T-helper 2 cell treated with Interferon-gamma antibody and Interleukin-4, amounts not matched to agents 100 ng/mL and 5 ng/mL, for 36 hours (primary cell): Measurements from ENCODE around the gene EARS2. TPM values are rescaled to one million over a fixed set of nuclear protein-coding genes. Genes with fewer than 3 reads are reported as not detected.

Experiments
- intact Hi-C: fragments of 100-400 bp; cut with micrococcal nuclease; formaldehyde crosslinking; loops from one replicate; pipeline ENCODE4 v1.15.1; 2023
- total RNA-seq: library from RNA; stranded (reverse); gene quantifications from 2 replicates; pipeline ENCODE4 v1.2.3, GENCODE V29; 2022

Gene EARS2
- total RNA-seq, 1 donor from 2014 or later: 19.8 TPM

- intact Hi-C loops: no loop called here
Measured at GRCh38 chr16:23528644-23529310, 28.4 kb downstream of the EARS2 start.

- intact Hi-C loops: no loop called here
Measured at GRCh38 chr16:23527961-23528643, 29.0 kb downstream of the EARS2 start.

GRCh38 chr16:23524886-23525285 is 32.3 kb downstream of the EARS2 start:
- intact Hi-C loops: no loop called here

GRCh38 chr16:23523876-23524385 is 33.2 kb downstream of the EARS2 start:
- intact Hi-C loops: no loop called here

- intact Hi-C loops: no loop called here
Measured at GRCh38 chr16:23523321-23523720, 33.8 kb downstream of the EARS2 start.

- intact Hi-C loops: no loop called here
Measured at GRCh38 chr16:23521965-23522364, 35.2 kb downstream of the EARS2 start.

- intact Hi-C loops: no loop called here
Measured at GRCh38 chr16:23521037-23521743, 36.0 kb downstream of the EARS2 start.

- intact Hi-C loops: no loop called here
Measured at GRCh38 chr16:23520500-23520899, 36.6 kb downstream of the EARS2 start.

- intact Hi-C loops: no loop called here
Measured at GRCh38 chr16:23519282-23519681, 37.9 kb downstream of the EARS2 start.

GRCh38 chr16:23518435-23518891 is 38.7 kb downstream of the EARS2 start:
- intact Hi-C loops: no loop called here

GRCh38 chr16:23516366-23517137 is 40.6 kb downstream of the EARS2 start:
- intact Hi-C loops: no loop called here

- intact Hi-C loops: loop anchor here (2.0 kb wide), 1 partner anchor 41 kb away; the partner anchor contains the start of genes EARS2 and UBFD1
Measured at GRCh38 chr16:23515881-23516280, 41.3 kb downstream of the EARS2 start.

- intact Hi-C loops: loop anchor here (1.0 to 2.0 kb wide), 2 partner anchors 10 to 42 kb away; partner anchors contain the start of genes EARS2 and UBFD1
Measured at GRCh38 chr16:23514381-23515152, 42.6 kb downstream of the EARS2 start.

GRCh38 chr16:23512168-23512695 is 44.9 kb downstream of the EARS2 start:
- intact Hi-C loops: no loop called here

- intact Hi-C loops: no loop called here
Measured at GRCh38 chr16:23511731-23512130, 45.4 kb downstream of the EARS2 start.

GRCh38 chr16:23510915-23511270 is 46.3 kb downstream of the EARS2 start:
- intact Hi-C loops: loop anchor here (1.0 kb wide), 1 partner anchor 46 kb away; the partner anchor contains the start of genes EARS2 and UBFD1

GRCh38 chr16:23510164-23510914 is 46.8 kb downstream of the EARS2 start, which contains the start of gene GGA2:
Gene GGA2, minus strand, starts transcription at chr16:23510494. Its CDS starts 83 bp downstream, at chr16:23510411.
- intact Hi-C loops: loop anchor here (1.0 kb wide), 1 partner anchor 47 kb away; the partner anchor contains the start of genes EARS2 and UBFD1

GRCh38 chr16:23509782-23510163 is 47.4 kb downstream of the EARS2 start:
- intact Hi-C loops: loop anchor here (1.0 to 5.0 kb wide), 3 partner anchors 48 to 88 kb away; partner anchors contain the start of genes COG7, EARS2, NDUFAB1 and UBFD1

GRCh38 chr16:23509441-23509754 is 47.8 kb downstream of the EARS2 start:
- intact Hi-C loops: loop anchor here (5.0 kb wide), 2 partner anchors 57 to 88 kb away; partner anchors contain the start of genes COG7 and NDUFAB1
